Lung (tissue), 12 donors: ENCODE data around the gene SLC10A7. TPM values are rescaled to one million over a fixed set of nuclear protein-coding genes. Genes with fewer than 3 reads are reported as not detected.

ENCODE experiments used
- ATAC-seq: fragments of 200-7000 bp; cut with Tn5 transposase; one replicate; pipeline ENCODE4 v1.9.1; 2020; ENCODE audit warnings: moderate number of reproducible peaks; ENCODE audit not compliant: insufficient read depth, low FRiP score
- DNase-seq, 3 donors: peaks; one replicate each; pipeline ENCODE4 v3.0.0-alpha.2; 2013 to 2017
- H3K27ac ChIP-seq, 2 donors: one replicate each; pipeline ENCODE4 v1.5.1; 2013; ENCODE audit warnings: mild to moderate bottlenecking in 2 of 2, moderate library complexity in 2 of 2, control low read depth in 1 of 2, inconsistent platforms in 1 of 2, low read depth in 1 of 2, low read length in 1 of 2
- H3K27me3 ChIP-seq, 3 donors: one replicate each; pipeline ENCODE4 v1.5.1; 2013; ENCODE audit warnings: low read length in 2 of 3; ENCODE audit not compliant: control insufficient read depth in 3 of 3, insufficient read depth in 3 of 3
- H3K36me3 ChIP-seq, 4 donors: one replicate each; pipeline ENCODE4 v1.5.1; 2013; ENCODE audit warnings: low read length in 4 of 4, mild to moderate bottlenecking in 1 of 4, moderate library complexity in 1 of 4; ENCODE audit not compliant: control insufficient read depth in 4 of 4, insufficient read depth in 4 of 4
- H3K4me1 ChIP-seq, 5 donors: one replicate each; pipeline ENCODE4 v1.5.1; 2013; ENCODE audit warnings: low read length in 5 of 5, mild to moderate bottlenecking in 2 of 5, moderate library complexity in 1 of 5; ENCODE audit not compliant: control insufficient read depth in 5 of 5, insufficient read depth in 5 of 5
- H3K4me3 ChIP-seq: one replicate; pipeline ENCODE4 v1.5.1; 2013; ENCODE audit warnings: mild to moderate bottlenecking, control low read depth, moderate library complexity
- H3K9ac ChIP-seq, 2 donors: one replicate each; pipeline ENCODE4 v1.5.1; 2013; ENCODE audit warnings: low read length in 2 of 2, control low read depth in 1 of 2; ENCODE audit not compliant: insufficient read depth in 1 of 2
- H3K9me3 ChIP-seq, 4 donors: one replicate each; pipeline ENCODE4 v1.5.1; 2013; ENCODE audit warnings: low read length in 3 of 4, mild to moderate bottlenecking in 1 of 4, moderate library complexity in 1 of 4; ENCODE audit not compliant: control insufficient read depth in 4 of 4, insufficient read depth in 3 of 4
- WGBS, 2 donors: extraction: QIAGEN DNeasy Blood & Tissue Kit; methylation state at CpG; one replicate each; pipeline ENCODE4 v1.1.7; 2013; 5-methylcytosine and 5-hydroxymethylcytosine counted together
- polyA plus RNA-seq, 2 donors: library from polyadenylated mRNA; stranded (reverse); fragments of 200-250 nt; gene quantifications; one replicate each; pipeline ENCODE4 v1.2.1, GENCODE V29; 2013
- total RNA-seq, 2 donors: library from RNA; depleted of rRNA in 1 of 2; stranded (reverse); fragments of >200 nt in 1 of 2; gene quantifications; one replicate each; pipeline ENCODE4 v1.2.1, GENCODE V29; 2014 to 2021
- TF ChIP-seq, protein P1 (sequence below): IDR thresholded peaks from 2 replicates; pipeline ENCODE4 v1.5.1; 2012; ENCODE audit warnings: mild to moderate bottlenecking; ENCODE audit errors: control extremely low read depth, extremely low read depth
- donor health status: control.
- donor health status: control.
- donor health status: Bipolar disorder and iron deficiency.
- donor health status: healthy.
- donor health status: DM: yes; HTN: yes; CAD: no.

SLC10A7 gene
- total and polyA plus RNA-seq, 4 donors: 3.2 to 33.4 (median 13.3) TPM

DNA sequence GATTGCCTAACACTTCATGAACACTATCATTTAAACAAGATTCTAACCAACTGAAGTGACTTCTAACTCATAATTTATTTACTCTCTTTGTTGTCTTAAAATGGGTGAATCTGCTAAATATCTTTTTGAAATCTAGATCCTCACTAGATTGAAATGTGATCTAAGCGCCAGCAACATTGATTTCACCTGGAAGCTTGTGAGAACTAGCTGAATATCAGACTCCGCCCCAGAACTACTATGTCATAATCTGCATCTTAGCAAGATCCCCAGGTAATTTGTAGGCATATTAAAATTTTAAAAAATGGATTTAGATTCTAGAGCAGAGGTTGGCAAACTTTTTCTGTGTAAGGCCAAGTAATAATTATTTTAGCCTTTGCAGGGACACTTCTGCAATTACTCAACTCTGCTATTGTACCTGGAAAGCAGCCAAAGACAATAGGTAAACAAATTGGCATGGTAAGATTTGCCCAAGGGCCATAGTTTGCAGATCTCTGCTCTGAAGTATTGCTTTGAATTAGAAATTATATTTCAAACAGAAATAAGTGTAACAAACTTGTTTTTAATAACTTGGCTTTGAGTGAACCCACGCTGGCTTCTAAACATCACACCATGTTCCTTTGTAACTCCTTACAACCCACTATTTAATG, 185.9 kb downstream of the SLC10A7 start:
- Histone ChIP-seq H3K36me3 (no peaks in the 10 kb centered on the region), H3K4me1 (peaks cover 0 to 15% (median 3%) of the 10 kb centered on the region in 5 donors), H3K27ac (no peak overlapping the region), H3K9me3 (no peaks in the 10 kb centered on the region), H3K9ac (no peak overlapping the region), H3K4me3 (no peak overlapping the region), H3K27me3 (no peaks in the 10 kb centered on the region)
- DNase-seq (peak in 1 of 3 donors; percentile 33), ATAC-seq (no peak)
- TF ChIP-seq, protein P1, sequence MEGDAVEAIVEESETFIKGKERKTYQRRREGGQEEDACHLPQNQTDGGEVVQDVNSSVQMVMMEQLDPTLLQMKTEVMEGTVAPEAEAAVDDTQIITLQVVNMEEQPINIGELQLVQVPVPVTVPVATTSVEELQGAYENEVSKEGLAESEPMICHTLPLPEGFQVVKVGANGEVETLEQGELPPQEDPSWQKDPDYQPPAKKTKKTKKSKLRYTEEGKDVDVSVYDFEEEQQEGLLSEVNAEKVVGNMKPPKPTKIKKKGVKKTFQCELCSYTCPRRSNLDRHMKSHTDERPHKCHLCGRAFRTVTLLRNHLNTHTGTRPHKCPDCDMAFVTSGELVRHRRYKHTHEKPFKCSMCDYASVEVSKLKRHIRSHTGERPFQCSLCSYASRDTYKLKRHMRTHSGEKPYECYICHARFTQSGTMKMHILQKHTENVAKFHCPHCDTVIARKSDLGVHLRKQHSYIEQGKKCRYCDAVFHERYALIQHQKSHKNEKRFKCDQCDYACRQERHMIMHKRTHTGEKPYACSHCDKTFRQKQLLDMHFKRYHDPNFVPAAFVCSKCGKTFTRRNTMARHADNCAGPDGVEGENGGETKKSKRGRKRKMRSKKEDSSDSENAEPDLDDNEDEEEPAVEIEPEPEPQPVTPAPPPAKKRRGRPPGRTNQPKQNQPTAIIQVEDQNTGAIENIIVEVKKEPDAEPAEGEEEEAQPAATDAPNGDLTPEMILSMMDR: no peak
- 78 to 85% methylated on average over 3 of the region's 3 CpGs for WGBS, 2 donors

DNA sequence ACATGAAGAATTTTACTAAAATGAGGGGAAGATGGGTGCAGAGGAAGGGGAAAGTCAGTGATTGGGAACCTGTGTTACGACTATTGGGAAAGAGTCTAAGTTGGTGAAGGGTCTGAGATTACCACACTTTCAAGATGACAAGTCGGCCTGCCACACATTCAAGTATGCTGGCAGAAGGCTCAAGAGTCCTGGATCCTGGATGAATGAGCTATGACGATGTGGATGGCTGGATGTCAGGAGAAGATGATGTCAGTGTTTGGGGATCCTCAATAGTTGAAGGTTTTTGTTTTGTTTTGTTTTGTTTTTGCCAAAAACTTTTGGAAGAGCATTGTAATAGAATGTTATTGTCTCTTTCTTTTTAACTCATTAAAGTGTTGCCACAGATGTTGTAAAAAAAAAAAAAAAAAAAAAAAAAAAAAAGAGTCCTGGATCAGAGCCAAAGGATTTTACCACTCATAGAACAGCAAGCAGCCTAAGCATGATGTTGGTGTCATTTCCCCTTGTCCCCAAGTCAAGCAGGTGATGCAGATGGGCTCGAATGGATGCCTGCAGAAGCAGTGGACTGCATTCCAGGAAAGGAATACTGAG, 186.8 kb downstream of the SLC10A7 start:
- no peaks in the 10 kb centered on the region for H3K36me3 ChIP-seq
- WGBS, 2 donors: 68 to 70% methylated on average over 4 of the region's 4 CpGs

GRCh38 chr4:146333895-146334262, 187.9 kb downstream of the SLC10A7 start:
- TF ChIP-seq, protein P1: no peak
- no peak for ATAC-seq
- Histone ChIP-seq H3K36me3 (no peaks in the 10 kb centered on the region), H3K4me3 (no peak overlapping the region), H3K9ac (no peak overlapping the region), H3K27ac (no peak overlapping the region), H3K27me3 (no peaks in the 10 kb centered on the region), H3K9me3 (no peaks in the 10 kb centered on the region), H3K4me1 (peaks cover 0 to 15% (median 3%) of the 10 kb centered on the region in 5 donors)
- no peak for DNase-seq
- WGBS, 2 donors: 72 to 82% methylated on average over 2 of the region's 2 CpGs

More for the DNA sequence above, 186.8 kb downstream of the SLC10A7 start:
- ATAC-seq (no peak), DNase-seq (no peak)
- Histone ChIP-seq H3K27me3 (no peaks in the 10 kb centered on the region), H3K4me3 (no peak overlapping the region), H3K9me3 (no peaks in the 10 kb centered on the region), H3K9ac (no peak overlapping the region), H3K4me1 (peaks cover 0 to 15% (median 3%) of the 10 kb centered on the region in 5 donors), H3K27ac (no peak overlapping the region)
- TF ChIP-seq, protein P1: no peak
